Ramos (cell line): ENCODE data around the gene PSPC1.
"Not testable (repeated sequence)": the region's sequence is repeated elsewhere in the genome, so short reads cannot be mapped to it uniquely, and the experiment has no call there.

ENCODE experiments used
- in situ Hi-C: fragments of 300-500 bp; cut with MboI; formaldehyde crosslinking; loops from one replicate; pipeline ENCODE4 v1.14.3; 2022; ENCODE audit warnings: low sequenced_read_pairs; ENCODE audit not compliant: unreplicated experiment

PSPC1 gene

GRCh38 chr13:19766591-19766990, 16.2 kb downstream of the PSPC1 start:
- in situ Hi-C loops: no loop called here

- in situ Hi-C loops: no loop called here
Observed at GRCh38 chr13:19764237-19764636, 18.5 kb downstream of the PSPC1 start.

- in situ Hi-C loops: no loop called here
Observed at GRCh38 chr13:19763618-19764017, 19.1 kb downstream of the PSPC1 start.

GRCh38 chr13:19759669-19760068, 23.1 kb downstream of the PSPC1 start:
- in situ Hi-C loops: no loop called here

- in situ Hi-C loops: no loop called here
Observed at GRCh38 chr13:19742643-19743042, 40.1 kb downstream of the PSPC1 start.

GRCh38 chr13:19737844-19738557, 44.7 kb downstream of the PSPC1 start:
- in situ Hi-C loops: no loop called here

GRCh38 chr13:19726611-19727010, 56.1 kb downstream of the PSPC1 start:
- in situ Hi-C loops: no loop called here

- in situ Hi-C loops: no loop called here
Observed at GRCh38 chr13:19725320-19725719, 57.4 kb downstream of the PSPC1 start.

- in situ Hi-C loops: no loop called here
Observed at GRCh38 chr13:19720039-19720438, 62.7 kb downstream of the PSPC1 start.

GRCh38 chr13:19713186-19713965, 69.4 kb downstream of the PSPC1 start:
- in situ Hi-C loops: no loop called here

GRCh38 chr13:19709782-19710181, 73.0 kb downstream of the PSPC1 start:
- in situ Hi-C loops: loop anchor here (10.0 kb wide), 1 partner anchor 505 kb away; no protein-coding TSS in a partner anchor

GRCh38 chr13:19709039-19709438, 73.7 kb downstream of the PSPC1 start:
- in situ Hi-C loops: loop anchor here (10.0 kb wide), 1 partner anchor 504 kb away; no protein-coding TSS in a partner anchor

GRCh38 chr13:19704256-19704655, 78.5 kb downstream of the PSPC1 start:
- in situ Hi-C loops: loop anchor here (10.0 kb wide), 1 partner anchor 499 kb away; no protein-coding TSS in a partner anchor

GRCh38 chr13:19701619-19702018, 81.1 kb downstream of the PSPC1 start:
- in situ Hi-C loops: loop anchor here (10.0 kb wide), 1 partner anchor 497 kb away; no protein-coding TSS in a partner anchor

GRCh38 chr13:19700963-19701362, 81.8 kb downstream of the PSPC1 start:
- in situ Hi-C loops: loop anchor here (10.0 kb wide), 1 partner anchor 496 kb away; no protein-coding TSS in a partner anchor

GRCh38 chr13:19695829-19696228, 86.9 kb downstream of the PSPC1 start:
- in situ Hi-C loops: no loop called here

- in situ Hi-C loops: no loop called here
Observed at GRCh38 chr13:19695428-19695827, 87.3 kb downstream of the PSPC1 start.

GRCh38 chr13:19691447-19691846, 91.3 kb downstream of the PSPC1 start:
- in situ Hi-C loops: not testable (repeated sequence)

- in situ Hi-C loops: no loop called here
Observed at GRCh38 chr13:19685437-19685836, 97.3 kb downstream of the PSPC1 start.

GRCh38 chr13:19685034-19685433, 97.7 kb downstream of the PSPC1 start:
- in situ Hi-C loops: no loop called here

GRCh38 chr13:19681517-19681916, 101.2 kb downstream of the PSPC1 start:
- in situ Hi-C loops: no loop called here
